NCI-H510A (cell line): ENCODE measurements around the gene SSBP3.
"Not testable (repeated sequence)": the region's sequence is repeated elsewhere in the genome, so short reads cannot be mapped to it uniquely, and the experiment has no call there.

ENCODE experiments used
- DNase-seq: peaks from one replicate; lab custom pipeline; 2025; lab: John Stamatoyannopoulos, UW

SSBP3 gene

GRCh38 chr1:54220004-54220811 is 186.0 kb downstream of the SSBP3 start:
- no peak for DNase-seq

- no peak for DNase-seq
Measured at GRCh38 chr1:54219688-54220003, 186.5 kb downstream of the SSBP3 start.

GRCh38 chr1:54218883-54219687 is 187.1 kb downstream of the SSBP3 start:
- DNase-seq, result no peak

GRCh38 chr1:54215523-54215922 is 190.7 kb downstream of the SSBP3 start:
- DNase-seq, result no peak

- no peak for DNase-seq
Measured at GRCh38 chr1:54212872-54213271, 193.3 kb downstream of the SSBP3 start.

GRCh38 chr1:54207896-54208295 is 198.3 kb downstream of the SSBP3 start:
- DNase-seq, result not testable (repeated sequence)

GRCh38 chr1:54207287-54207686 is 198.9 kb downstream of the SSBP3 start:
- no peak for DNase-seq

GRCh38 chr1:54204199-54204598 is 202.0 kb downstream of the SSBP3 start:
- no peak for DNase-seq

GRCh38 chr1:54200519-54200997 is 205.6 kb downstream of the SSBP3 start:
- DNase-seq, result no peak

- DNase-seq, result peak; percentile 96
Measured at GRCh38 chr1:54199765-54200518, 206.3 kb downstream of the SSBP3 start, which contains the start of the genes CYB5RL and MRPL37. TSS of gene CYB5RL (minus strand) at chr1:54200030. CDS start at chr1:54195616, 4,414 bp downstream. TSS of gene MRPL37 (plus strand) at chr1:54200167. CDS start at chr1:54200244, 77 bp downstream.

GRCh38 chr1:54199151-54199764 is 206.9 kb downstream of the SSBP3 start:
- no peak for DNase-seq

- DNase-seq, result no peak
Measured at GRCh38 chr1:54193453-54193852, 212.7 kb downstream of the SSBP3 start.

- DNase-seq, result no peak
Measured at GRCh38 chr1:54191525-54191924, 214.7 kb downstream of the SSBP3 start.

- no peak for DNase-seq
Measured at GRCh38 chr1:54190526-54190925, 215.7 kb downstream of the SSBP3 start.

- no peak for DNase-seq
Measured at GRCh38 chr1:54188291-54188690, 217.9 kb downstream of the SSBP3 start.

GRCh38 chr1:54186056-54186455 is 220.1 kb downstream of the SSBP3 start:
- no peak for DNase-seq

- no peak for DNase-seq
Measured at GRCh38 chr1:54180701-54181360, 225.4 kb downstream of the SSBP3 start.

- no peak for DNase-seq
Measured at GRCh38 chr1:54178296-54179070, 227.7 kb downstream of the SSBP3 start.

GRCh38 chr1:54177726-54178125 is 228.5 kb downstream of the SSBP3 start:
- no peak for DNase-seq

- no peak for DNase-seq
Measured at GRCh38 chr1:54176621-54177327, 229.4 kb downstream of the SSBP3 start.
